ENCODE results near the gene CT45A9. TPM values are rescaled to one million over a fixed set of nuclear protein-coding genes. Genes with fewer than 3 reads are reported as not detected.
"Not testable (repeated sequence)": the region's sequence is repeated elsewhere in the genome, so short reads cannot be mapped to it uniquely, and the experiment has no call there.

The CT45A9 gene
- total and polyA plus RNA-seq, 7 donors, result not detected

DNA sequence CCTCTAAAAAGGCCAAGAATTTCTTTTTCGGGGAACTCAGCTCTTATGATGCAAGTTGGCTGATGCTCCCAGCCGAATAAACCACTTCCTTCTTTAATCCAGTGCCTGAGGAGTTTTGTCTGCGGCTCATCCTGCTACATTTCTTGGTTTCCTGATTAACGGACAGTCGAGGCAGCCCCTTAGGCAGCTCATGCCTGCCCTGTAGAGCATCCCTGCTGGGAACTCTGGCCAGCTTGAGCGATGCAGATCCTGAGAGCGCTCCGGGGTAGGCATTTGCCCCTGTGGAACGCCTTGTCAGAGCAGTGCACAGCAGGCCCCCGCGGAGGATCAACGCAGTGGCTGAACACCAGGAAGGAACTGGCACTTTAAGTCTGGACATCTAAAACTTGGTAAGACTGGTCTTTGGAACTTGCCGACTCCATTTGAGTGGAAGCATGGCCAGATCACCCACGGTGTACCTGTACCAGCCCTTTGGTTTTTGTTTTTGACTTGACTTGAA is 18.5 kb upstream of the CT45A9 start:
- H3K36me3 ChIP-seq, result no peaks in the 10 kb centered on the region
- H3K4me1 ChIP-seq, result no peaks in the 10 kb centered on the region
- intact Hi-C loops (cut with DNase I), result no loop called here
- no peak for TF ChIP-seq POLR2A (IDR thresholded peaks at IDR 0.05)
- TF ChIP-seq, protein P1, sequence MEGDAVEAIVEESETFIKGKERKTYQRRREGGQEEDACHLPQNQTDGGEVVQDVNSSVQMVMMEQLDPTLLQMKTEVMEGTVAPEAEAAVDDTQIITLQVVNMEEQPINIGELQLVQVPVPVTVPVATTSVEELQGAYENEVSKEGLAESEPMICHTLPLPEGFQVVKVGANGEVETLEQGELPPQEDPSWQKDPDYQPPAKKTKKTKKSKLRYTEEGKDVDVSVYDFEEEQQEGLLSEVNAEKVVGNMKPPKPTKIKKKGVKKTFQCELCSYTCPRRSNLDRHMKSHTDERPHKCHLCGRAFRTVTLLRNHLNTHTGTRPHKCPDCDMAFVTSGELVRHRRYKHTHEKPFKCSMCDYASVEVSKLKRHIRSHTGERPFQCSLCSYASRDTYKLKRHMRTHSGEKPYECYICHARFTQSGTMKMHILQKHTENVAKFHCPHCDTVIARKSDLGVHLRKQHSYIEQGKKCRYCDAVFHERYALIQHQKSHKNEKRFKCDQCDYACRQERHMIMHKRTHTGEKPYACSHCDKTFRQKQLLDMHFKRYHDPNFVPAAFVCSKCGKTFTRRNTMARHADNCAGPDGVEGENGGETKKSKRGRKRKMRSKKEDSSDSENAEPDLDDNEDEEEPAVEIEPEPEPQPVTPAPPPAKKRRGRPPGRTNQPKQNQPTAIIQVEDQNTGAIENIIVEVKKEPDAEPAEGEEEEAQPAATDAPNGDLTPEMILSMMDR (IDR thresholded peaks at IDR 0.05), result no peak
- no peak for TF ChIP-seq EP300 (IDR thresholded peaks at IDR 0.05)
- no peak for TF ChIP-seq POLR2AphosphoS5 (IDR thresholded peaks at IDR 0.05)
- H3K27ac ChIP-seq, result no peak overlapping the region
- no peaks in the 10 kb centered on the region for H3K27me3 ChIP-seq
- WGBS, 2 donors, result 82 to 90% methylated on average over 14 of the region's 14 CpGs
- no peaks in the 10 kb centered on the region for H3K9me3 ChIP-seq
- DNase-seq, result no peak
- H3K4me3 ChIP-seq, result no peak overlapping the region

DNA sequence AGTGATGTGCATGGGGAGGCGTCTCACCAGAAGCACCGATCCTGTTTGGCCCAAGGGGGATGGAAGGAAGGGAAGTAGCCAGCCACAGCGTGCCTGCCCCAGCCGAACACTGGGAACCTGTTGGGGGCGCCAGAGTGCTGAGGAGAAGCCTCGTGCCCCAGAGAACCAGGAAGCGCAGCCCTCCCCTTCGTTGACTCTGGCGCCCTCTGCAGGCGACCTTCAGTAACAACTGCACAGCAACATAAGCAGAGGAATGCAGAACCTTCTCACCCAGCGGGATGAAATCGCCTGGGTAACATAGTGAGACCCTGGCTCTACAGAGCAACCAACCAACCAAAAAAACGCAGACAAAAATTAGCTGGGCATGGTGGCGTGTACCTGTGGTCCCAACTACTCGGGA is 17.4 kb upstream of the CT45A9 start:
- DNase-seq; H3K9me3 ChIP-seq; H3K4me3 ChIP-seq; H3K4me1 ChIP-seq; H3K27ac ChIP-seq; H3K27me3 ChIP-seq; intact Hi-C loops (cut with DNase I); H3K36me3 ChIP-seq: not testable (repeated sequence)
- WGBS, 2 donors, result 71 to 77% methylated on average over 15 of the region's 15 CpGs

DNA sequence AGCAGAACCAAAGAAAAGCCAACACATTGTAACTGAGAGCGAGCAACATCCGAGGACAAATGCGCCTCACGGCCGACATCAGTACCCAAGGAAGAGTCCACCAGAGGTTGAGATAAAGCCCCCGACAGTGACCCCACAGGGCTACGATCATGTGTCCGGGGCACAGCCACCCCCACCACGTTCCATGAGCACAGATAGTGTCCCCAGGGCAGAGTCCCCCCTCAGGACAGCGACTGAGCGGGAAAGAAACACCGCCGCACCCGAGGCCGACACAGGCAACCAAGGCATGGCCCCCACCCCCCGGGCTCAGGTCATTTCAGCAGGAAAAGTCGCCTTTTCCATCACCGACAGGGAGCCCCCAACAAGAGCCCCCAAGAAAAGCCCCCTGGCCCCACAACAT is 16.6 kb upstream of the CT45A9 start:
- H3K27me3 ChIP-seq; H3K36me3 ChIP-seq; H3K4me1 ChIP-seq; intact Hi-C loops (cut with DNase I); H3K9me3 ChIP-seq; H3K27ac ChIP-seq; H3K4me3 ChIP-seq: not testable (repeated sequence)
- WGBS, 2 donors, result 91% methylated on average over 10 of the region's 18 CpGs
- peak; percentile 68 for DNase-seq

DNA sequence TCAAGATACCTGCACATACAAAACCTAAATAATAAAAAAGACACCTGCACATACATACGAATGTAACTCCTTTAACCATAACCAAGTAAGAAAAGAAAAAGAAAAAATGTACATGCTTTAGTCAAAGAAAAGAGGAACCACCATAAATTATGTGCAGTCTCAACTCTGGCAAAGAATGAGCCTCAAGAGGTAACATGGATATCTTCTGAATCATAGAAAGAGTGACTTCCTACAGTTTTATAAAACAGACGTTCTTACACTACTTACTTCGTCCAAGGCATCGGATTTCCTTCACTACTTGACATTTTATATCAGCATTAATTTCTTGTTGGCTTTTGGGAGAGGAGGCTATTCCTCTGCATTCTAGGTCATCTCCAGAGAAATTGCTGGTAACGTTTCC is 11.1 kb upstream of the CT45A9 start:
- H3K27me3 ChIP-seq; H3K4me3 ChIP-seq; H3K4me1 ChIP-seq; H3K36me3 ChIP-seq; DNase-seq; intact Hi-C loops (cut with DNase I); H3K27ac ChIP-seq; H3K9me3 ChIP-seq: not testable (repeated sequence)
- WGBS, 2 donors, result 35 to 63% methylated on average over 4 of the region's 5 CpGs

DNA sequence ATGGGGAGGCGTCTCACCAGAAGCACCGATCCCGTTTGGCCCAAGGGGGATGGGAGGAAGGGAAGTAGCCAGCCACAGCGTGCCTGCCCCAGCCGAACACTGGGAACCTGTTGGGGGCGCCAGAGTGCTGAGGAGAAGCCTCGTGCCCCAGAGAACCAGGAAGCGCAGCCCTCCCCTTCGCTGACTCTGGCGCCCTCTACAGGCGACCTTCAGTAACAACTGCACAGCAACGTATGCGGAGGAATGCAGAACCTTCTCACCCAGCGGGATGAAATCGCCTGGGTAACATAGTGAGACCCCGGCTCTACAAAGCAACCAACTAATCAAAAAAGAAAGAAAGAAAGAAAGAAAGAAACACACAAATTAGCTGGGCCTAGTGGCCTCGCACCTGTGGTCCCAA is 17.2 kb downstream of the CT45A9 start, which contains the start of gene CT45A8:
Gene CT45A8, minus strand, starts transcription at position 101 of the 400 bp plus-strand sequence. CDS start 3,755 bp downstream, outside the sequence.
- H3K36me3 ChIP-seq; H3K4me3 ChIP-seq; H3K4me1 ChIP-seq; DNase-seq; intact Hi-C loops (cut with DNase I); H3K9me3 ChIP-seq; H3K27ac ChIP-seq; H3K27me3 ChIP-seq: not testable (repeated sequence)
- no CpG with 5 or more reads among the region's 17 CpGs for WGBS, 2 donors

DNA sequence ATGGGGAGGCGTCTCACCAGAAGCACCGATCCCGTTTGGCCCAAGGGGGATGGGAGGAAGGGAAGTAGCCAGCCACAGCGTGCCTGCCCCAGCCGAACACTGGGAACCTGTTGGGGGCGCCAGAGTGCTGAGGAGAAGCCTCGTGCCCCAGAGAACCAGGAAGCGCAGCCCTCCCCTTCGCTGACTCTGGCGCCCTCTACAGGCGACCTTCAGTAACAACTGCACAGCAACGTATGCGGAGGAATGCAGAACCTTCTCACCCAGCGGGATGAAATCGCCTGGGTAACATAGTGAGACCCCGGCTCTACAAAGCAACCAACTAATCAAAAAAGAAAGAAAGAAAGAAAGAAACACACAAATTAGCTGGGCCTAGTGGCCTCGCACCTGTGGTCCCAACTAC is 34.4 kb downstream of the CT45A9 start, which contains the start of gene CT45A7:
Gene CT45A7, minus strand, starts transcription at position 101 of the 400 bp plus-strand sequence. CDS start 3,747 bp downstream, outside the sequence.
- DNase-seq; H3K4me1 ChIP-seq; H3K36me3 ChIP-seq; H3K9me3 ChIP-seq; H3K4me3 ChIP-seq; intact Hi-C loops (cut with DNase I); H3K27me3 ChIP-seq; H3K27ac ChIP-seq: not testable (repeated sequence)
- no CpG with 5 or more reads among the region's 17 CpGs for WGBS, 2 donors

DNA sequence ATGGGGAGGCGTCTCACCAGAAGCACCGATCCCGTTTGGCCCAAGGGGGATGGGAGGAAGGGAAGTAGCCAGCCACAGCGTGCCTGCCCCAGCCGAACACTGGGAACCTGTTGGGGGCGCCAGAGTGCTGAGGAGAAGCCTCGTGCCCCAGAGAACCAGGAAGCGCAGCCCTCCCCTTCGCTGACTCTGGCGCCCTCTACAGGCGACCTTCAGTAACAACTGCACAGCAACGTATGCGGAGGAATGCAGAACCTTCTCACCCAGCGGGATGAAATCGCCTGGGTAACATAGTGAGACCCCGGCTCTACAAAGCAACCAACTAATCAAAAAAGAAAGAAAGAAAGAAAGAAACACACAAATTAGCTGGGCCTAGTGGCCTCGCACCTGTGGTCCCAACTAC is 51.7 kb downstream of the CT45A9 start, which contains the start of gene CT45A2:
Gene CT45A2, minus strand, starts transcription at position 101 of the 400 bp plus-strand sequence. CDS start 3,747 bp downstream, outside the sequence.
- intact Hi-C loops (cut with DNase I); H3K27ac ChIP-seq: not testable (repeated sequence)
- WGBS, 2 donors, result no CpG with 5 or more reads among the region's 17 CpGs

More for the DNA sequence above, 51.7 kb downstream of the CT45A9 start, which contains the start of gene CT45A2:
- H3K9me3 ChIP-seq, H3K4me1 ChIP-seq, H3K4me3 ChIP-seq, H3K27me3 ChIP-seq, DNase-seq, H3K36me3 ChIP-seq: not testable (repeated sequence)

Other genes starting within 250 kb of the CT45A9 start
- gene CT45A1, start 158.2 kb downstream of the CT45A9 start, total RNA-seq, result not detected
- not detected for gene CT45A1, start 158.2 kb downstream of the CT45A9 start, polyA plus RNA-seq
- not detected for gene CT45A3, start 103.6 kb downstream of the CT45A9 start, total RNA-seq
- not detected for gene CT45A3, start 103.6 kb downstream of the CT45A9 start, polyA plus RNA-seq
- gene CT45A5, start 86.3 kb downstream of the CT45A9 start, total RNA-seq, result not detected
- gene CT45A5, start 86.3 kb downstream of the CT45A9 start, polyA plus RNA-seq, result not detected
- not detected for gene CT45A6, start 69.0 kb downstream of the CT45A9 start, total RNA-seq
- not detected for gene CT45A6, start 69.0 kb downstream of the CT45A9 start, polyA plus RNA-seq
- not detected for gene CT45A2, start 51.8 kb downstream of the CT45A9 start, total RNA-seq
- gene CT45A2, start 51.8 kb downstream of the CT45A9 start, polyA plus RNA-seq, result not detected
- gene CT45A7, start 34.5 kb downstream of the CT45A9 start, total RNA-seq, result not detected
- not detected for gene CT45A7, start 34.5 kb downstream of the CT45A9 start, polyA plus RNA-seq
- gene CT45A8, start 17.3 kb downstream of the CT45A9 start, total RNA-seq, result not detected
- not detected for gene CT45A8, start 17.3 kb downstream of the CT45A9 start, polyA plus RNA-seq
- gene CT45A10, start 21.6 kb upstream of the CT45A9 start, total RNA-seq, result not detected
- not detected for gene CT45A10, start 21.6 kb upstream of the CT45A9 start, polyA plus RNA-seq
- not detected for gene SAGE1, start 21.9 kb upstream of the CT45A9 start, total RNA-seq
- not detected for gene SAGE1, start 21.9 kb upstream of the CT45A9 start, polyA plus RNA-seq
- 10 to 100 TPM; 27.7 to 35.1 (median 32.5) TPM for gene MMGT1, start 102.2 kb upstream of the CT45A9 start, total RNA-seq
- 10 to 100 TPM in 1 of 3 donors, 1 to 10 TPM in 2; 5.1 to 13.6 (median 6.0) TPM for gene MMGT1, start 102.2 kb upstream of the CT45A9 start, polyA plus RNA-seq
- gene SLC9A6, start 113.6 kb upstream of the CT45A9 start, total RNA-seq, result 10 to 100 TPM; 12.5 to 16.9 (median 14.4) TPM
- gene SLC9A6, start 113.6 kb upstream of the CT45A9 start, polyA plus RNA-seq, result 1 to 10 TPM; 1.8 to 8.2 (median 3.2) TPM